ENCODE data around the gene RB1.
"Not testable (repeated sequence)": the region's sequence is repeated elsewhere in the genome, so short reads cannot be mapped to it uniquely, and the experiment has no call there.

DNA sequence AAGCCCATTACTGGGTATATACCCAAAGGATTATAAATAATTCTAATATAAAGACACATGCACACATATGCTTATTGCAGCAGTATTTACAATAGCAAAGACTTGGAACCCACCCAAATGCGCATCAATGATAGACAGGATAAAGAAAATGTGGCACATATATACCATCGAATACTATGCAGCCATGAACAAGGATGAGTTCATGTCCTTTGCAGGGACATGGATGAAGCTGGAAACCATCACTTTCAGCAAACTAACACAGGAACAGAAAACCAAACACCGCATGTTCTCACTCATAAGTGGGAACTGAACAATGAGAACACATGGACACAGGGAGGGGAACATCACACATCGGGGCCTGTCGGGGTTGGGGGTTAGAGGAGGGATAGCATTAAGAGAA is 118.5 kb downstream of the RB1 start:
- TF ChIP-seq CTCF (IDR thresholded peaks at IDR 0.05); EZH2 (IDR thresholded peaks at IDR 0.05; ENCODE audit: borderline replicate concordance, insufficient read depth, low read depth, low read length, poor library complexity, severe bottlenecking): not testable (repeated sequence)

All from B cell (primary cell).